Measurements from ENCODE around the gene ZNF837. TPM values are rescaled to one million over a fixed set of nuclear protein-coding genes. Genes with fewer than 3 reads are reported as not detected.
"Not testable (repeated sequence)": the region's sequence is repeated elsewhere in the genome, so short reads cannot be mapped to it uniquely, and the experiment has no call there.

The ZNF837 gene
- polyA plus RNA-seq, 2 of the 4 experiments (the other 2 are of a cell fraction) = 0.74 to 1.0 TPM

GRCh38 chr19:58408152-58409009 is 27.6 kb upstream of the ZNF837 start, which contains the start of gene ZNF584 (continued):
- TF ChIP-seq, protein P1, sequence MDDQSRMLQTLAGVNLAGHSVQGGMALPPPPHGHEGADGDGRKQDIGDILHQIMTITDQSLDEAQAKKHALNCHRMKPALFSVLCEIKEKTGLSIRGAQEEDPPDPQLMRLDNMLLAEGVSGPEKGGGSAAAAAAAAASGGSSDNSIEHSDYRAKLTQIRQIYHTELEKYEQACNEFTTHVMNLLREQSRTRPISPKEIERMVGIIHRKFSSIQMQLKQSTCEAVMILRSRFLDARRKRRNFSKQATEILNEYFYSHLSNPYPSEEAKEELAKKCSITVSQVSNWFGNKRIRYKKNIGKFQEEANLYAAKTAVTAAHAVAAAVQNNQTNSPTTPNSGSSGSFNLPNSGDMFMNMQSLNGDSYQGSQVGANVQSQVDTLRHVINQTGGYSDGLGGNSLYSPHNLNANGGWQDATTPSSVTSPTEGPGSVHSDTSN (IDR thresholded peaks at IDR 0.05) = peak; percentile 61; the same call in 1 of the 2 replicates
- TF ChIP-seq HMGXB4 (CRISPR knock-in tag; IDR thresholded peaks at IDR 0.05; ENCODE audit: borderline replicate concordance) = no peak

- 42% methylated on average over 22 of the region's 22 CpGs for WGBS (ENCODE audit: missing lambda C conversion rate)
- CTCF ChIA-PET = interaction anchor here (0.6 to 2.0 kb wide), 6 partner anchors 9 to 167 kb away, joined by 3 to 6 read pairs (median 4); partner anchors contain the start of gene RPS5
- POLR2A ChIA-PET = interaction anchor here (1.0 to 1.4 kb wide), 7 partner anchors 11 to 136 kb away, joined by 3 to 17 read pairs (median 7); partner anchors contain the start of genes RPS5, TRIM28, ZBTB45 and ZNF324
Observed at GRCh38 chr19:58407658-58408151, 26.9 kb upstream of the ZNF837 start.

DNA sequence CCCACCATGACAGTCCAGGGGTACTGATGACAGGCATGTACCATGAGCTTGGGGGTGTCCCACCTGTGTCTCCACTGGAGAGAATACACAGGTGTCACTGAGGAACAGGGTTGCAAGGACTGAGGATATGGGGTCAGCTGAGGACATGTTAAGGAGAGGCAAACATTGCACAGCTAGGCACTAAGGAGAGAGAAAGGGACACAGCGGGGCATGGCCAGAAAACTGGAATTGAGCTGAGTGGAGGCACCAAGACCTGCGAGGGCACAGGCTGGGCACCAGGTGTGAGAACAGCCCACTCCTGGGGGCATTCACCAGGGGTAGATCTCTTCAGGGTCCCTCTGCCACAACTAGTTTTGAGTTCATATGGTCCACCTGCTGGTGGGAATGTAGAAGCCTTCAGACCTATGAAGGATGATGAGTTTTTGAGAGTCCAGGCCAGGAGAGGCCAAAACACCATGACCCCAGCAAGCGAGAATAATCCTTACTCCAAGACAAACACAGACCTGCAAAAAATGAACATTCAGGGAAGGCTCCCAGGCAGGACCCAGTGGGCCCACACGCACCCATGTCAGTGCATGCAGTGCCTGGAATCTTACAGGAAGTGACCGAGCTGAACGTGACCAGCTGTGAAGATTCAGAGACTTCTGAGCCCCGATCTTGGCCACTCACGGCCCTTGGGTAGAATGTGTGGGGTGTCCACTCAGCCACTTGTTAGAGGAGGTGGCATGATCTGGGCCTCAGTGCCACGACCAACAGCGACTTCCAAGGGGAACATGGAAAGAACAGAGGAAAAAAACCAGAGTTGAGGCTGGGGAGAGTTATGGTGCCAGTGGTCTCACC is 26.2 kb upstream of the ZNF837 start:
- 82% methylated on average over 10 of the region's 10 CpGs for WGBS (ENCODE audit: missing lambda C conversion rate)
- H3K4me3 ChIP-seq = peak overlapping the region; percentile 96
- peak; percentile 29 to 44; a peak in 5 of 6 replicates for ATAC-seq
- peak in 1 of 2 experiments; percentile 60 for DNase-seq (ENCODE audit: low read depth in 1 of 2, low spot score in 1 of 2)
- TF ChIP-seq, protein P1 (IDR thresholded peaks at IDR 0.05) = peak; percentile 51; the same call in 1 of the 2 replicates
- TF ChIP-seq, protein P2, sequence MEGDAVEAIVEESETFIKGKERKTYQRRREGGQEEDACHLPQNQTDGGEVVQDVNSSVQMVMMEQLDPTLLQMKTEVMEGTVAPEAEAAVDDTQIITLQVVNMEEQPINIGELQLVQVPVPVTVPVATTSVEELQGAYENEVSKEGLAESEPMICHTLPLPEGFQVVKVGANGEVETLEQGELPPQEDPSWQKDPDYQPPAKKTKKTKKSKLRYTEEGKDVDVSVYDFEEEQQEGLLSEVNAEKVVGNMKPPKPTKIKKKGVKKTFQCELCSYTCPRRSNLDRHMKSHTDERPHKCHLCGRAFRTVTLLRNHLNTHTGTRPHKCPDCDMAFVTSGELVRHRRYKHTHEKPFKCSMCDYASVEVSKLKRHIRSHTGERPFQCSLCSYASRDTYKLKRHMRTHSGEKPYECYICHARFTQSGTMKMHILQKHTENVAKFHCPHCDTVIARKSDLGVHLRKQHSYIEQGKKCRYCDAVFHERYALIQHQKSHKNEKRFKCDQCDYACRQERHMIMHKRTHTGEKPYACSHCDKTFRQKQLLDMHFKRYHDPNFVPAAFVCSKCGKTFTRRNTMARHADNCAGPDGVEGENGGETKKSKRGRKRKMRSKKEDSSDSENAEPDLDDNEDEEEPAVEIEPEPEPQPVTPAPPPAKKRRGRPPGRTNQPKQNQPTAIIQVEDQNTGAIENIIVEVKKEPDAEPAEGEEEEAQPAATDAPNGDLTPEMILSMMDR (IDR thresholded peaks at IDR 0.05) = peak; percentile 35; the same call in 1 of the 3 replicates
- peak; percentile 36 for TF ChIP-seq POLR2A (IDR thresholded peaks at IDR 0.05; ENCODE audit: low read length)
- TF ChIP-seq MAX (IDR thresholded peaks at IDR 0.05) = 0 out of 2 replicates have a peak, but pooled peaks have one; percentile 21
- no peak for TF ChIP-seq ZNF302 (CRISPR knock-in tag; IDR thresholded peaks at IDR 0.05)
- H3K4me1 ChIP-seq = peaks cover 23% of the 10 kb centered on the region
- POLR2A ChIA-PET = interaction anchor here (1.1 kb wide), 1 partner anchor 45 kb away, joined by 3 read pairs; the partner anchor contains the start of gene ZNF497
- peak overlapping the region; percentile 93 to 94; a peak in 5 of 6 replicates for H3K27ac ChIP-seq
- H3K9me3 ChIP-seq = no peaks in the 10 kb centered on the region
- no peak for FAIRE-seq
- peak overlapping the region; percentile 89 for H3K4me2 ChIP-seq
- CTCF ChIA-PET = interaction anchor here (0.6 to 2.0 kb wide), 9 partner anchors 8 to 223 kb away, joined by 3 to 6 read pairs (median 4); partner anchors contain the start of genes RPS5 and ZBTB45

More at GRCh38 chr19:58407658-58408151, 26.9 kb upstream of the ZNF837 start:
- H3K27ac ChIP-seq = peak overlapping the region; percentile 93 to 94
- peaks cover 22% of the 10 kb centered on the region for H3K4me1 ChIP-seq
- FAIRE-seq (no peak), ATAC-seq (peak; percentile 9 to 16; a peak in 4 of 6 replicates), DNase-seq (ENCODE audit: low read depth in 1 of 2, low spot score in 1 of 2) (no peak)
- peak overlapping the region; percentile 96 for H3K4me3 ChIP-seq
- TF ChIP-seq HOXB5 (CRISPR knock-in tag; IDR thresholded peaks at IDR 0.05) = no peak
- no peak for TF ChIP-seq CHD2 (IDR thresholded peaks at IDR 0.05; ENCODE audit: low read length, partially characterized antibody)
- TF ChIP-seq POLR2A (IDR thresholded peaks at IDR 0.05; ENCODE audit: low read length) = peak; percentile 36; the same call in 1 of the 2 replicates
- no peaks in the 10 kb centered on the region for H3K9me3 ChIP-seq
- peak overlapping the region; percentile 89 for H3K4me2 ChIP-seq

- FAIRE-seq, ATAC-seq, POLR2A ChIA-PET, H3K27ac ChIP-seq, H3K4me3 ChIP-seq, H3K9me3 ChIP-seq: not testable (repeated sequence)
- peak in 1 of 2 experiments; percentile 44 for DNase-seq (ENCODE audit: low read depth in 1 of 2, low spot score in 1 of 2)
- peaks cover 25% of the 10 kb centered on the region for H3K4me1 ChIP-seq
- CTCF ChIA-PET = interaction anchor here (1.2 kb wide), 1 partner anchor 115 kb away, joined by 5 read pairs; the partner anchor contains the start of gene ZBTB45
- peak overlapping the region; percentile 31; the same call in 2 of the 3 replicates for H3K4me2 ChIP-seq
- 59% methylated on average over 5 of the region's 5 CpGs for WGBS (ENCODE audit: missing lambda C conversion rate)
Observed at GRCh38 chr19:58403920-58404478, 23.2 kb upstream of the ZNF837 start.
